OCI-LY1 (cell line): ENCODE measurements around the gene DYSF.
A peak's percentile ranks its signal among the peaks of the same experiment; 100 is the strongest.

ENCODE experiments used
- H2AFZ ChIP-seq: fragments of 200-600 bp; sonication (generic), shearing (Covaris generic); 2 replicates; pipeline ENCODE4 v1.6.0; 2014; ENCODE audit warnings: antibody characterized with exemption, mild to moderate bottlenecking, low read length
- H3F3A ChIP-seq: fragments of 200-600 bp; sonication (generic), shearing (Covaris generic); 2 replicates; pipeline ENCODE4 v1.6.0; 2014; ENCODE audit warnings: mild to moderate bottlenecking, antibody characterized with exemption, low read length, moderate library complexity; ENCODE audit not compliant: insufficient read depth
- H3K27ac ChIP-seq: fragments of 200-600 bp; sonication (generic); 2 replicates; pipeline ENCODE4 v1.5.1; 2014; ENCODE audit warnings: low read length, mixed run types, mild to moderate bottlenecking, low read depth; ENCODE audit not compliant: poor library complexity, severe bottlenecking
- H3K27me3 ChIP-seq: fragments of 200-600 bp; sonication (generic); 2 replicates; pipeline ENCODE4 v1.6.0; 2014; ENCODE audit warnings: antibody characterized with exemption, mild to moderate bottlenecking, low read length, moderate library complexity; ENCODE audit not compliant: insufficient read depth
- H3K36me3 ChIP-seq: fragments of 200-600 bp; sonication (generic); 2 replicates; pipeline ENCODE4 v1.6.1; 2014; ENCODE audit warnings: mild to moderate bottlenecking, antibody characterized with exemption, low read length, moderate library complexity, mixed read lengths; ENCODE audit not compliant: insufficient read depth
- H3K4me1 ChIP-seq: fragments of 200-600 bp; sonication (generic); 2 replicates; pipeline ENCODE4 v1.5.1; 2014; ENCODE audit warnings: mild to moderate bottlenecking, low read length, moderate library complexity; ENCODE audit not compliant: insufficient read depth, severe bottlenecking
- H3K4me2 ChIP-seq: fragments of 200-600 bp; sonication (generic), shearing (Covaris generic); 2 replicates; pipeline ENCODE4 v1.6.1; 2014; ENCODE audit warnings: low read length
- H3K4me3 ChIP-seq: fragments of 200-600 bp; sonication (generic); 2 replicates; pipeline ENCODE4 v1.5.1; 2014; ENCODE audit warnings: low read length, low read depth, mild to moderate bottlenecking, mixed read lengths; ENCODE audit not compliant: poor library complexity, severe bottlenecking
- H3K79me2 ChIP-seq: fragments of 200-600 bp; shearing (Covaris generic); 2 replicates; pipeline ENCODE4 v1.6.1; 2016; ENCODE audit warnings: mixed run types, low read length, mixed read lengths; ENCODE audit not compliant: insufficient read depth
- H3K9ac ChIP-seq: fragments of 200-600 bp; sonication (generic), shearing (Covaris generic); 2 replicates; pipeline ENCODE4 v1.6.1; 2014; ENCODE audit warnings: mild to moderate bottlenecking, low read length, mixed read lengths
- H3K9me2 ChIP-seq: fragments of 200-600 bp; sonication (generic), shearing (Covaris generic); 2 replicates; pipeline ENCODE4 v1.6.1; 2014; ENCODE audit warnings: low read depth, mild to moderate bottlenecking, low read length, mixed read lengths
- H3K9me3 ChIP-seq: fragments of 200-600 bp; shearing (Covaris generic); 2 replicates; pipeline ENCODE4 v1.6.1; 2014; ENCODE audit warnings: low read length, mixed read lengths
- H4K20me1 ChIP-seq: fragments of 200-600 bp; sonication (generic), shearing (Covaris generic); 2 replicates; pipeline ENCODE4 v1.6.0; 2016; ENCODE audit warnings: mild to moderate bottlenecking, low read length; ENCODE audit not compliant: insufficient read depth
- CTCF ChIP-seq: fragments of 200-600 bp; sonication (generic), shearing (Covaris generic); IDR thresholded peaks from 2 replicates; pipeline ENCODE4 v1.5.1; 2017; ENCODE audit warnings: mild to moderate bottlenecking, antibody characterized with exemption, low read length, moderate library complexity, mixed read lengths
- EZH2 ChIP-seq: fragments of 200-600 bp; sonication (generic), shearing (Covaris generic); IDR thresholded peaks from 2 replicates; pipeline ENCODE4 v1.8.0; 2017; ENCODE audit warnings: borderline replicate concordance, mixed run types, mild to moderate bottlenecking, antibody characterized with exemption, low read length, moderate library complexity, mixed read lengths

DYSF gene

GRCh38 chr2:71546777-71547281, 93.5 kb downstream of the DYSF start:
- no peak overlapping the region for H3K4me2 ChIP-seq

DNA sequence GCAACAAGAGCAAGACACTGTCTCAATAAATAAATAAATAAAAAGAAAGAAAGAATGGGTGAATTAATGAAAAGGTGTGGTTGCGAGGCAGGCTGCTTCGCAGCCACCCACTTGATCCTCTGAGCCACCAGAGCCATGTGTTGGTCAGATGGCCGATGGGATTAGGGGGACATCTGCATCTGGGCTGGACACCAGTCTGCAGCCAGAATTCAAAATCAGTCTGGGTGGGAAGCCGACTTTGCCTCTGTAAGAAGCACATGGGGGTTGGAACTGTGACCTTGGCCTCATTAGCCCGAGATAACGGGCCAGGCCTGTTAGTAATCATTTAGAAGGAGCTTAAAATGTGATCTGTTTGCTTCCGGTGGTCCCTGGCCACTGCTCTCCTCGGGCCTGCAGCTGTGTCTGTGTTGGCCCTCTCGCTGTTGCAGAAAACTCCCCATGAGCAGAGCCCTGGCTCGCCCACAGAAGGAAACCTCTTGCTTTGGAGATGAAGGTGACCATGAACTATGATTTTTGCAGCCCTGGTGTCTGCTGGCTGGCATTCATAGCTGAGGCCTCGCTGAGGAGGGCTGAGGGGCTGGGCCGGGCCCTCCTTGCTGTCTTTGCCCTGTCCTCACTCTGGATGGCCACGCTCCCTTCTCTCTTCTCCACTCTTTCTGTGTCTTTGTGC, 94.4 kb downstream of the DYSF start:
- H3K27ac ChIP-seq: no peak overlapping the region
- H3K79me2 ChIP-seq: no peaks in the 10 kb centered on the region
- no peak overlapping the region for H2AFZ ChIP-seq
- H3K9me3 ChIP-seq: no peaks in the 10 kb centered on the region
- H3K9me2 ChIP-seq: no peaks in the 10 kb centered on the region
- H3K4me2 ChIP-seq: no peak overlapping the region
- peaks cover 4% of the 10 kb centered on the region for H3K4me1 ChIP-seq
- no peak overlapping the region for H3K4me3 ChIP-seq
- no peaks in the 10 kb centered on the region for H3K36me3 ChIP-seq
- no peak overlapping the region for H3K9ac ChIP-seq
- TF ChIP-seq EZH2: no peak
- no peak for TF ChIP-seq CTCF
- H3K27me3 ChIP-seq: no peaks in the 10 kb centered on the region; the same call in 1 of the 2 replicates
- no peaks in the 10 kb centered on the region for H3F3A ChIP-seq
- no peaks in the 10 kb centered on the region for H4K20me1 ChIP-seq

More at GRCh38 chr2:71546777-71547281, 93.5 kb downstream of the DYSF start:
- H4K20me1 ChIP-seq: no peaks in the 10 kb centered on the region
- H3K79me2 ChIP-seq: no peaks in the 10 kb centered on the region
- no peaks in the 10 kb centered on the region for H3K9me2 ChIP-seq
- H3K4me3 ChIP-seq: no peak overlapping the region
- H3K27ac ChIP-seq: no peak overlapping the region
- peaks cover 4% of the 10 kb centered on the region for H3K4me1 ChIP-seq
- TF ChIP-seq EZH2: no peak
- no peak for TF ChIP-seq CTCF
- H3K27me3 ChIP-seq: no peaks in the 10 kb centered on the region; the same call in 1 of the 2 replicates
- no peak overlapping the region for H2AFZ ChIP-seq
- no peak overlapping the region for H3K9ac ChIP-seq
- no peaks in the 10 kb centered on the region for H3F3A ChIP-seq
- no peaks in the 10 kb centered on the region for H3K9me3 ChIP-seq
- H3K36me3 ChIP-seq: no peaks in the 10 kb centered on the region

DNA sequence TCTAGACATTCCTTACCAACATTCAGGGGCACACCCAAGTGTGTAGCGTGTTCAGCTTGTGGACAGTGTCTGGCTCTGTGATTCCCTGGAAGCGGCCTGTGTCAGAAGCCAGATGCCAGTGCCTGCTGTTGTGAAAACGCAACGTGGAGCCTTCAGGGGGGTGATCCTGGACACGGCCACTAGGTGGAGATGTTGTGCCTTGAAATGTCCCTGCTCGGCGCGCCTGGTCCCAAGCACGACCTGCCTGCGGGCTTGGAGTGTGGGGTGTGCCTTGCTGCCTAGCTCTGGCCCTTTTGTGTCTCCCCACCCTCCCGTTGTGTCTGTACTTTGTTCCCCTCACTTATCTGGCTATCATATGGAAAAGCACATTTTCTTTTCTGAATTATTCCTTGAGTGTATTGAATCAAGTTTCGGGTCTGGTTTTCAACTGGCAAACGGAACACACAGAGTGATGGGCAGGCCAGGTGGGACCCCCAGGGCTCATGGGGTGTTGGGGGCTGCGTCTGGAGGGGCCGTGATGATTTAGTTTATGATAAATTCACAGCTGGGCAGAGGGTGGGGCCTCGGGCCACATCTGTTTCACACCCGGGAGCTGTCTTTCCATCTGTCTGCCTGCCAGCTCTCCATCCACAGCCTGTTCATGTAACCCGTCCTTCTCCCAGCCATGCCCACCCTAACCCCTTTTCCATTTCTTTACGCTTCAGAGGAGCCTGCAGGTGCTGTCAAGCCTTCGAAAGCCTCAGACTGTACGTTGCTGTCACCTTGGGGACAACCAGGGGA, 95.5 kb downstream of the DYSF start:
- TF ChIP-seq CTCF (peak; percentile 66), EZH2 (no peak)
- Histone ChIP-seq H3F3A (no peaks in the 10 kb centered on the region), H3K79me2 (no peaks in the 10 kb centered on the region), H3K9ac (no peak overlapping the region), H3K27ac (no peak overlapping the region), H3K36me3 (no peaks in the 10 kb centered on the region), H3K9me2 (no peaks in the 10 kb centered on the region), H3K27me3 (no peaks in the 10 kb centered on the region; the same call in 1 of the 2 replicates), H3K4me1 (peaks cover 4% of the 10 kb centered on the region), H3K4me2 (no peak overlapping the region), H3K9me3 (no peaks in the 10 kb centered on the region), H4K20me1 (no peaks in the 10 kb centered on the region), H2AFZ (no peak overlapping the region), H3K4me3 (no peak overlapping the region)
